NCI-H2171 treated with DMSO at 0.1 percent for 48 hours (cell line): ENCODE data around the gene TMEM143.
"Not testable (repeated sequence)": the region's sequence is repeated elsewhere in the genome, so short reads cannot be mapped to it uniquely, and the experiment has no call there.

Experiments
- DNase-seq: peaks from one replicate; lab custom pipeline; 2025; lab: John Stamatoyannopoulos, UW

The TMEM143 gene

GRCh38 chr19:48296963-48297734, 66.6 kb downstream of the TMEM143 start:
- no peak for DNase-seq

- no peak for DNase-seq
These were observed 68.3 kb downstream of the TMEM143 start for GRCh38 chr19:48295458-48295857.

GRCh38 chr19:48292798-48293197, 70.9 kb downstream of the TMEM143 start:
- DNase-seq, result no peak

- DNase-seq, result not testable (repeated sequence)
These were observed 72.3 kb downstream of the TMEM143 start for GRCh38 chr19:48291489-48291815.

- DNase-seq, result peak; percentile 74
These were observed 72.8 kb downstream of the TMEM143 start for GRCh38 chr19:48290771-48291488.

GRCh38 chr19:48290401-48290770, 73.4 kb downstream of the TMEM143 start:
- DNase-seq, result peak; percentile 68

GRCh38 chr19:48287748-48288147, 76.0 kb downstream of the TMEM143 start:
- no peak for DNase-seq

GRCh38 chr19:48284896-48285295, 78.8 kb downstream of the TMEM143 start:
- DNase-seq, result no peak

- no peak for DNase-seq
These were observed 79.8 kb downstream of the TMEM143 start for GRCh38 chr19:48283908-48284307.
